HG03045 (cell line): ENCODE data around the gene NXPH4.

ENCODE experiments used
- ATAC-seq: cut with Tn5 transposase; IDR thresholded peaks from one replicate; pipeline ENCODE4 v1.9.1; 2021; ENCODE audit warnings: mild to moderate bottlenecking, moderate library complexity; ENCODE audit not compliant: unreplicated experiment

Gene NXPH4

GRCh38 chr12:57216921-57217879 is 606 bp downstream of the NXPH4 start:
- no peak for ATAC-seq

- no peak for ATAC-seq
Measured at GRCh38 chr12:57218030-57218853, 1.6 kb downstream of the NXPH4 start.

- no peak for ATAC-seq
Measured at GRCh38 chr12:57219205-57219992, 2.8 kb downstream of the NXPH4 start.

GRCh38 chr12:57219993-57220754 is 3.6 kb downstream of the NXPH4 start:
- ATAC-seq = no peak

- no peak for ATAC-seq
Measured at GRCh38 chr12:57220770-57221168, 4.2 kb downstream of the NXPH4 start.

GRCh38 chr12:57221169-57221917 is 4.7 kb downstream of the NXPH4 start:
- no peak for ATAC-seq

- ATAC-seq = no peak
Measured at GRCh38 chr12:57222286-57223190, 5.9 kb downstream of the NXPH4 start.

GRCh38 chr12:57223191-57224165 is 6.9 kb downstream of the NXPH4 start:
- no peak for ATAC-seq

- ATAC-seq = no peak
Measured at GRCh38 chr12:57224278-57224972, 7.8 kb downstream of the NXPH4 start.

- no peak for ATAC-seq
Measured at GRCh38 chr12:57224973-57225679, 8.5 kb downstream of the NXPH4 start.

- ATAC-seq = no peak
Measured at GRCh38 chr12:57225680-57226210, 9.2 kb downstream of the NXPH4 start.

- no peak for ATAC-seq
Measured at GRCh38 chr12:57226588-57227314, 10.2 kb downstream of the NXPH4 start.

- no peak for ATAC-seq
Measured at GRCh38 chr12:57227315-57228115, 10.9 kb downstream of the NXPH4 start.

- no peak for ATAC-seq
Measured at GRCh38 chr12:57229046-57229633, 12.5 kb downstream of the NXPH4 start.
